K562 (cell line): ENCODE measurements around the gene PMIS2. TPM values are rescaled to one million over a fixed set of nuclear protein-coding genes. Genes with fewer than 3 reads are reported as not detected.

Experiments used
- BACH1 ChIP-seq: fragments of 200-800 bp; sonication (Bioruptor generic); IDR thresholded peaks from 2 replicates; pipeline ENCODE4 v1.6.1; 2016; ENCODE audit warnings: missing genetic modification characterization, missing compliant biosample characterization
- C11orf30 ChIP-seq: fragments of 450-650 bp; IDR thresholded peaks from 2 replicates; pipeline ENCODE4 v1.6.1; 2016; ENCODE audit warnings: low read depth, mild to moderate bottlenecking
- CAMTA2 ChIP-seq: fragments of 250-450 bp; sonication (Bioruptor Pico); conservative IDR thresholded peaks from 2 replicates; pipeline ENCODE4 v1.5.1; 2022
- GATAD2B ChIP-seq: fragments of 450-650 bp; IDR thresholded peaks from 2 replicates; pipeline ENCODE4 v1.6.1; 2017; ENCODE audit warnings: mild to moderate bottlenecking, borderline replicate concordance
- KLF6 ChIP-seq: fragments of 250-450 bp; sonication (Bioruptor Pico); IDR thresholded peaks from 2 replicates; pipeline ENCODE4 v1.4.0; 2020; ENCODE audit warnings: mild to moderate bottlenecking, moderate library complexity, borderline replicate concordance
- NEUROD1 ChIP-seq: fragments of 150-350 bp; IDR thresholded peaks from 2 replicates; pipeline ENCODE4 v1.6.1; 2014; ENCODE audit warnings: borderline replicate concordance, low read length, low read depth; ENCODE audit not compliant: partially characterized antibody
- SMARCA4 ChIP-seq: fragments of 450-650 bp; IDR thresholded peaks from 2 replicates; pipeline ENCODE4 v1.6.1; 2016
- SP1 ChIP-seq: sonication (generic); formaldehyde crosslinking; IDR thresholded peaks from 2 replicates; pipeline ENCODE4 v1.8.1; 2022; ENCODE audit warnings: mild to moderate bottlenecking, missing genetic modification reagents
- TAF1 ChIP-seq: IDR thresholded peaks from 2 replicates; pipeline ENCODE4 v1.6.1; 2011; ENCODE audit warnings: mild to moderate bottlenecking, low read length, moderate library complexity; ENCODE audit not compliant: insufficient read depth, control insufficient read depth, severe bottlenecking; ENCODE audit errors: extremely low read depth
- XRCC4 ChIP-seq: IDR thresholded peaks from one replicate; pipeline ENCODE4 v1.6.1; 2011; ENCODE audit not compliant: insufficient read depth, insufficient read length; ENCODE audit errors: extremely low read depth
- ZNF224 ChIP-seq: sonication (generic); formaldehyde crosslinking; IDR thresholded peaks from 2 replicates; pipeline ENCODE4 v1.8.0; 2022; ENCODE audit warnings: mild to moderate bottlenecking, missing genetic modification reagents
- ZNF239 ChIP-seq: fragments of 250-450 bp; sonication (Bioruptor Pico); IDR thresholded peaks from 2 replicates; pipeline ENCODE4 v1.4.0; 2020; ENCODE audit warnings: mild to moderate bottlenecking
- ZNF699 ChIP-seq: fragments of 250-450 bp; sonication (Bioruptor Pico); IDR thresholded peaks from 2 replicates; pipeline ENCODE4 v1.8.0; 2021; ENCODE audit warnings: mild to moderate bottlenecking, moderate library complexity; ENCODE audit not compliant: insufficient replicate concordance
- ZSCAN29 ChIP-seq: fragments of 450-650 bp; IDR thresholded peaks from 2 replicates; pipeline ENCODE4 v1.6.1; 2017
- polyA plus RNA-seq, 8 experiments: library from polyadenylated mRNA; depleted of rRNA in 4 of 8; stranded (reverse) in 5 of 8; unstranded in 3 of 8; fragments of >200 nt; fragmentation: Nextera tagmentation in 2 of 8; fragmentation: Illumina TruSeq in 1 of 8; extraction: Ambion mirVana in 2 of 8; extraction: Trizol in 1 of 8; gene quantifications; 2 replicates each; pipeline versions ENCODE4 v1.2.1 to v1.2.3, GENCODE V29; 2011 to 2014; ENCODE audit warnings: inconsistent platforms in 1 of 8, missing spikeins in 1 of 8
- total RNA-seq, 7 experiments: library from RNA; depleted of rRNA in 6 of 7; stranded (reverse); fragments of >200 nt in 6 of 7; fragmentation: Illumina TruSeq in 2 of 7; extraction: Trizol in 2 of 7; gene quantifications; 2 replicates each; pipeline versions ENCODE4 v1.2.1 to v1.2.3, GENCODE V29; 2011 to 2021; ENCODE audit warnings: low replicate concordance in 1 of 7
- TF ChIP-seq, protein P1 (sequence below): fragments of 200-400 bp; formaldehyde crosslinking; IDR thresholded peaks from 2 replicates; pipeline ENCODE4 v1.6.1; 2017; ENCODE audit warnings: mild to moderate bottlenecking, low read depth, low read length, moderate library complexity
- TF ChIP-seq, protein P2 (sequence below): fragments of 250-450 bp; sonication (Bioruptor Pico); IDR thresholded peaks from 2 replicates; pipeline ENCODE4 v1.8.0; 2021; ENCODE audit warnings: borderline replicate concordance, mild to moderate bottlenecking, moderate library complexity; ENCODE audit not compliant: poor library complexity, severe bottlenecking
- TF ChIP-seq, protein P3 (sequence below), 2 experiments: fragments of 450-650 bp in 1 of 2; sonication (generic) in 1 of 2; formaldehyde crosslinking in 1 of 2; IDR thresholded peaks in 1 of 2; conservative IDR thresholded peaks in 1 of 2; 2 replicates each; pipeline versions ENCODE4 v1.6.1 to v1.8.1; 2016 to 2023; ENCODE audit warnings: mild to moderate bottlenecking in 2 of 2, moderate library complexity in 2 of 2, inconsistent platforms in 1 of 2, missing genetic modification reagents in 1 of 2
- TF ChIP-seq, protein P4 (sequence below): fragments of 450-650 bp; IDR thresholded peaks from 2 replicates; pipeline ENCODE4 v1.6.1; 2018; ENCODE audit not compliant: partially characterized antibody

PMIS2 gene
- total and polyA plus RNA-seq, 9 of the 15 experiments (the other 6 are each of a cell fraction or from before 2014, with no cell fraction given): not detected

DNA sequence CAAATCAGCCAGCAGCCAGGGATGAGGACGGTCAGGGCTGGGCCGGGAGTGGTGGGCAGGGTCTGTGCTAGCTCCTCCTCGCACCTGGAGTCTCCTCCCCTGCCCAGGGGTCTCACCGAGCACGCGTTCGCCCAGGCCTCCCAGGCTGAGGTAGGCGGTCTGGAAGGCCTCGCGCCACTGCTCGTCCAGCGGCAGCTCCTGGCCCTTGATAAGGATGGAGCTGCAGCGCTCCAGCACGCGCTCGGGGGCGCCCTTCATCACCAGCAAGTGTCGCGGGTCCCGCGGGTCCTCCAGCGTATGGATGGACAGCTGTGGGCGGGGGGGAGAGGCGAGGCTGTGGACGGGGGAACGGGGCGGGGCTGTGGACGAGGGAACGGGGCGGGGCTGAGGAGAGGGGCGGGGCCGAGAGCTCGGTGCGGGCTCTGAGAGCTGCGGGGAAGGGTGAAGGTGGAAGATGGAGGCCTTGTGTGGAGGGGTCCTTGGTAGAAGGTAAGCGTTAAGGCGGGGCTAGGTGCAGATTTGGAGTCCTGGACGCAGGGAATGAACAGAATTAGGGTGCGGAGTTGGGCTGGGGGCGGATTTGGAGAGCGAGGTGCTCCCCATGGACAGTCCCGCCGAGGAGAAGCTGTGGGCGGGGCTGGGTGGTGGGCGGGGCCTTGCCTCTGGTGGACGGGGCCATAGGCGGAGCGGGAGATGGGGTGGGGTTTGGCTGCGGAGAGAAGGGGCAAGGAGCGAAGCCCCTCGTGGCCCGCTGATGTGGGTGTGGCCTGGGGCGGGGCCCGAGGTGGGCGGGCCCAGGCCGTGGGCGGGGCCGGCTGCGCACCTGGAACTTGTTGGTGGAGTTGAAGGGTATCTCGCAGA is 28.2 kb upstream of the PMIS2 start (continued):
- TF ChIP-seq KLF6 (CRISPR knock-in tag): no peak
- TF ChIP-seq ZNF699: no peak
- no peak for TF ChIP-seq ZSCAN29
- TF ChIP-seq, protein P1, sequence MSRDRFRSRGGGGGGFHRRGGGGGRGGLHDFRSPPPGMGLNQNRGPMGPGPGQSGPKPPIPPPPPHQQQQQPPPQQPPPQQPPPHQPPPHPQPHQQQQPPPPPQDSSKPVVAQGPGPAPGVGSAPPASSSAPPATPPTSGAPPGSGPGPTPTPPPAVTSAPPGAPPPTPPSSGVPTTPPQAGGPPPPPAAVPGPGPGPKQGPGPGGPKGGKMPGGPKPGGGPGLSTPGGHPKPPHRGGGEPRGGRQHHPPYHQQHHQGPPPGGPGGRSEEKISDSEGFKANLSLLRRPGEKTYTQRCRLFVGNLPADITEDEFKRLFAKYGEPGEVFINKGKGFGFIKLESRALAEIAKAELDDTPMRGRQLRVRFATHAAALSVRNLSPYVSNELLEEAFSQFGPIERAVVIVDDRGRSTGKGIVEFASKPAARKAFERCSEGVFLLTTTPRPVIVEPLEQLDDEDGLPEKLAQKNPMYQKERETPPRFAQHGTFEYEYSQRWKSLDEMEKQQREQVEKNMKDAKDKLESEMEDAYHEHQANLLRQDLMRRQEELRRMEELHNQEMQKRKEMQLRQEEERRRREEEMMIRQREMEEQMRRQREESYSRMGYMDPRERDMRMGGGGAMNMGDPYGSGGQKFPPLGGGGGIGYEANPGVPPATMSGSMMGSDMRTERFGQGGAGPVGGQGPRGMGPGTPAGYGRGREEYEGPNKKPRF: no peak
- peak; percentile 90 for TF ChIP-seq SP1 (CRISPR knock-in tag)
- no peak for TF ChIP-seq XRCC4
- no peak for TF ChIP-seq NEUROD1
- TF ChIP-seq GATAD2B: no peak
- TF ChIP-seq, protein P2, sequence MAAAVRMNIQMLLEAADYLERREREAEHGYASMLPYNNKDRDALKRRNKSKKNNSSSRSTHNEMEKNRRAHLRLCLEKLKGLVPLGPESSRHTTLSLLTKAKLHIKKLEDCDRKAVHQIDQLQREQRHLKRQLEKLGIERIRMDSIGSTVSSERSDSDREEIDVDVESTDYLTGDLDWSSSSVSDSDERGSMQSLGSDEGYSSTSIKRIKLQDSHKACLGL: no peak
- TF ChIP-seq, protein P3, sequence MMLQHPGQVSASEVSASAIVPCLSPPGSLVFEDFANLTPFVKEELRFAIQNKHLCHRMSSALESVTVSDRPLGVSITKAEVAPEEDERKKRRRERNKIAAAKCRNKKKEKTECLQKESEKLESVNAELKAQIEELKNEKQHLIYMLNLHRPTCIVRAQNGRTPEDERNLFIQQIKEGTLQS (IDR thresholded peaks at IDR 0.05): no peak
- TF ChIP-seq, protein P3 (CRISPR knock-in tag; conservative IDR thresholded peaks at IDR 0.05): no peak
- no peak for TF ChIP-seq CAMTA2 (CRISPR knock-in tag)
- no peak for TF ChIP-seq C11orf30
- TF ChIP-seq BACH1: no peak
- no peak for TF ChIP-seq ZNF239 (CRISPR knock-in tag)
- TF ChIP-seq, protein P4, sequence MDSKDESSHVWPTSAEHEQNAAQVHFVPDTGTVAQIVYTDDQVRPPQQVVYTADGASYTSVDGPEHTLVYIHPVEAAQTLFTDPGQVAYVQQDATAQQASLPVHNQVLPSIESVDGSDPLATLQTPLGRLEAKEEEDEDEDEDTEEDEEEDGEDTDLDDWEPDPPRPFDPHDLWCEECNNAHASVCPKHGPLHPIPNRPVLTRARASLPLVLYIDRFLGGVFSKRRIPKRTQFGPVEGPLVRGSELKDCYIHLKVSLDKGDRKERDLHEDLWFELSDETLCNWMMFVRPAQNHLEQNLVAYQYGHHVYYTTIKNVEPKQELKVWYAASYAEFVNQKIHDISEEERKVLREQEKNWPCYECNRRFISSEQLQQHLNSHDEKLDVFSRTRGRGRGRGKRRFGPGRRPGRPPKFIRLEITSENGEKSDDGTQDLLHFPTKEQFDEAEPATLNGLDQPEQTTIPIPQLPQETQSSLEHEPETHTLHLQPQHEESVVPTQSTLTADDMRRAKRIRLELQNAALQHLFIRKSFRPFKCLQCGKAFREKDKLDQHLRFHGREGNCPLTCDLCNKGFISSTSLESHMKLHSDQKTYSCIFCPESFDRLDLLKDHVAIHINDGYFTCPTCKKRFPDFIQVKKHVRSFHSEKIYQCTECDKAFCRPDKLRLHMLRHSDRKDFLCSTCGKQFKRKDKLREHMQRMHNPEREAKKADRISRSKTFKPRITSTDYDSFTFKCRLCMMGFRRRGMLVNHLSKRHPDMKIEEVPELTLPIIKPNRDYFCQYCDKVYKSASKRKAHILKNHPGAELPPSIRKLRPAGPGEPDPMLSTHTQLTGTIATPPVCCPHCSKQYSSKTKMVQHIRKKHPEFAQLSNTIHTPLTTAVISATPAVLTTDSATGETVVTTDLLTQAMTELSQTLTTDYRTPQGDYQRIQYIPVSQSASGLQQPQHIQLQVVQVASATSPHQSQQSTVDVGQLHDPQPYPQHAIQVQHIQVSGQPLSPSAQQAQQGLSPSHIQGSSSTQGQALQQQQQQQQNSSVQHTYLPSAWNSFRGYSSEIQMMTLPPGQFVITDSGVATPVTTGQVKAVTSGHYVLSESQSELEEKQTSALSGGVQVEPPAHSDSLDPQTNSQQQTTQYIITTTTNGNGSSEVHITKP: peak; percentile 64
- TF ChIP-seq ZNF224: no peak
- no peak for TF ChIP-seq TAF1
- TF ChIP-seq SMARCA4: no peak
